HG03432 (cell line): ENCODE results near the gene ANKRD13B.
"Not testable (repeated sequence)": the region's sequence is repeated elsewhere in the genome, so short reads cannot be mapped to it uniquely, and the experiment has no call there.

Experiments used
- ATAC-seq: cut with Tn5 transposase; IDR thresholded peaks from one replicate; pipeline ENCODE4 v1.9.1; 2021; ENCODE audit warnings: mild to moderate bottlenecking, moderate library complexity; ENCODE audit not compliant: unreplicated experiment

Gene ANKRD13B

GRCh38 chr17:29592850-29593551 lies at the start of gene ANKRD13B:
ANKRD13B (plus strand) TSS chr17:29593132; CDS start chr17:29593622, 490 bp downstream.
- no peak for ATAC-seq

GRCh38 chr17:29544066-29544465 lies 48.9 kb upstream of the ANKRD13B start:
- no peak for ATAC-seq

- ATAC-seq = no peak
Measured at GRCh38 chr17:29546085-29546484, 46.8 kb upstream of the ANKRD13B start.

DNA sequence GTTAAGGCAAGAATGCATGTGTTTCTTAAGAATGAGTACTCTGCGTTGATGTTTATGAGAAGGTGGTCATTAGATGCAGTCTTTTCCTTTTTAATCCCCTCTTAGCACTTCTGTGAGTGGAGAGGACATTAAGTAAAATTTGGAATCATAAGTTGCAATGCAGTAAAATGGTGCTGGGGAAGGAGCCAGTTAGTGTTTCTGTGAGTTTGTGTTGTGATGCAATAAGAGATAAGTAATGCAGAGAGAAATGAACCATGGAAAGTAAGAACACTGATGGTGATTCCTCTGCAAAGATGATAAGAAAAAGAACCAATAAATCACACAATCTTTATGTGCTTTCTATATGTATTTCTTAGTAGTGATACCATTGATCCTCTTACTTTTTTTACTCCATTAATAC lies 46.1 kb upstream of the ANKRD13B start:
- ATAC-seq = no peak

DNA sequence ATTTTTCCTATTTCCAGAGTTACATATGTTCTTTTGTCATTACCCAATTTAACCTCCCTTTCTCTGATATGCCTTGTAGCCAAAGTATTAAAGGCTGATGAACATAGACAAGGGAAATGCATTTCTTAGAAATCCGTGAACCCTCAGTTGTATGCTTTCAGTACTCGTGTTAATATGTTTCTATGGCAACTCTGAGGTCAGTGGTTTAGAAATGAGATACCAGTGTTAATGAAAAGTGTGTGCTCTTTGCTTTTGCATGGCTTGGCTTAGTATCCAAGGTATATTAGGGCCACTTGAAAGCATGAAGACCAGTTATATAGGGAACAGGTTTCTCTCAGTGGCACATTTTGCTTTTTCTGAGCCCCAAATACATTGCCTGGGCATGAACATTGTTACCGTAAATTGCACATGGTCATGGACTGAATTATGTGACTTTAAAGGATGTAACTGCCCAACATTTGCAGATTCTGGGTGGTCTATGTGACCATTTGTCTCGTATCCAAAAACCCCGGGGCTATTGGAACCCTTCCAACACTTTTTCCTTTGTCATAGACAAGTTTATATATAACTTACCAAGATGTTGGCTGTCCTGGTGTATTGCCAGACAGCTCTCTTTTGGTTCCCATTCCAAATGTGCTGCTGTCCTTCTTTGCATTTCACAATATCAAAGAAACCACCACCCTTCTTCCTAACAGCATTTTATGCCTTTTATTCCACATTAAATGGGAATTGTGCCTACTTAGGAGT lies 43.6 kb upstream of the ANKRD13B start:
- no peak for ATAC-seq

GRCh38 chr17:29555840-29556239 lies 37.1 kb upstream of the ANKRD13B start:
- no peak for ATAC-seq

- ATAC-seq = no peak
Measured at GRCh38 chr17:29557085-29557738, 35.7 kb upstream of the ANKRD13B start.

DNA sequence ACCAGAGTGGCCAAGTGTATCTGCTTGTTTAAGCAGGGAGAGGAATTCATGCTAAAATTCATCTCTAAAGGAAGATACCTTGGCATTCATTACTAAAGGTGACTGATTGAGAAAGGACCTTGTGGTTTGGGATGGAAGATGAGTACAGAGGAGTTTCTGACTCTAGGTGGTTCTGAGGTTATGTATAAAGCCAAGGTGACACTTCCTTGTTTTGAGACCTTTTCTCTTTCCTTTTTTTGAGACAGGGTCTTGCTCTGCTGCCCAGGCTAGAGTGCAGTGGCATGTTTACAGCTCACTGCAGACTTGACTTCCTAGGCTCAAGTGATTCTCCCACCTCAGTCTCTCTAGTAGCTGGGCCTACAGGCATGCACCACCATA lies 35.2 kb upstream of the ANKRD13B start:
- ATAC-seq = no peak

DNA sequence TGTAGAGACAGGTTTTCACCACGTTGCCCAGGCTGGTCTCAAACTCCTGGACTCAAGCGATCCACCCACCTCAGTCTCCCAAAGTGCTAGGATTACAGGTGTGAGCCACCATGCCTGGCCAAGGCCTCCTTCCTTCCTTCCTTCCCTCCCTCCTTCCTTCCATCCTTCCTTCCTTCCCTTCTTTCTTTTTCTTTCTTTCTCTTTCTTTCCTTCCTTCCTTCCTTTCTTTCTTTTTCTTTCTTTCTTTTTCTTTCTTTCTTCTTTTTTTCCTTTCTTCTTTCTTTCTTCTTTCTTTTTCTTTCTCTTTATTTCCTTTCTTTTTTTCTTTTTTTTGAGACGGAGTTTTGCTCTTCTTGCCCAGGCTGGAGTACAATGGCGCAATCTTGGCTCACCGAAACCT lies 34.8 kb upstream of the ANKRD13B start:
- not testable (repeated sequence) for ATAC-seq

- no peak for ATAC-seq
Measured at GRCh38 chr17:29559640-29560039, 33.3 kb upstream of the ANKRD13B start.

GRCh38 chr17:29560316-29560715 lies 32.6 kb upstream of the ANKRD13B start:
- no peak for ATAC-seq

DNA sequence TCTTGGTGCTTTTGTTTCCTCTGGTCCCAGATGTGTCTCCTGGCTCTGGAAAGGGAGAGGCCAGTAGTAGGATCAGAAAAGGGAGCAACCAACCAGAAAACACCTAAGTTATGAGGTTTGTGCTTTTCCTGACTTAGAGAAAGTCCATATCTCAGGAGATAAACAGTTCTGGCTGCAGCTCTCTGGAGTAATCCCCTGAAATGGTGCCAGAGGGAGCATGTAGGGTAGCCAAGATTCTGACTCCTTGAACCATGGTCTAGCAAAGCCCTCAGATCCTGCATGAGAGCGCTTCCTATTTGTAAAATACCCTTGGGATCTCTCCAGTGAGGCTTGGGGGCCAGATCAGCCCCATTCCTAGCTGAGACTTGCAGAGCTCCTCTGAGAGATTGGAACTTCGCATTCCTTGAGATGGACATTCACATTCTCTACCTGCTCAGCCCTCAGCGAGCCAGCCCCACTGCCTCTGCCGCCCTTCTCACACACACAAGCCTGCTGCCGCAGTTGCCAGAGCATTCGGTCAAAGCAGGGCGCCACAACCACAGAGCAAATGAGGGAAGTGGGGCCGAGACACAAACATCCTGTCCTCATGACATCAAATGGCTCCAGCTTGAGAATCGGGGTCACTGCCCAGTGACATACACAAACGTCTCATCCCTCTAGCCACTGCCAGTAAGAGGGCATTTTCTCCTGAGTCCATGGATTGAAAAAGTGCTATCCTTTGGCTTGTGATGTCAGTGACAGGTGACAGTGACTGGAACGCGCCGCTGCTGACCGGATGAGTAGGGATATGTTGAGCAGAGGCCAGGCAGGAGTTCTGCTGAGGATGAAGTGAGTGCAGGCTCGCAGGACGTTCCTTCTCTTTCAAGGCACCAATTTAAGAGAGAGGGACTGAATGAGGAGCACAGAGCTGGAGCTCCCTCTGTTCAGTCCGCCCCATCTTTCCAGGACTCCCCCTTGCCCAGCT lies 31.1 kb upstream of the ANKRD13B start:
- no peak for ATAC-seq

GRCh38 chr17:29562615-29563014 lies 30.3 kb upstream of the ANKRD13B start:
- no peak for ATAC-seq

- ATAC-seq = no peak
Measured at GRCh38 chr17:29563816-29564215, 29.1 kb upstream of the ANKRD13B start.

DNA sequence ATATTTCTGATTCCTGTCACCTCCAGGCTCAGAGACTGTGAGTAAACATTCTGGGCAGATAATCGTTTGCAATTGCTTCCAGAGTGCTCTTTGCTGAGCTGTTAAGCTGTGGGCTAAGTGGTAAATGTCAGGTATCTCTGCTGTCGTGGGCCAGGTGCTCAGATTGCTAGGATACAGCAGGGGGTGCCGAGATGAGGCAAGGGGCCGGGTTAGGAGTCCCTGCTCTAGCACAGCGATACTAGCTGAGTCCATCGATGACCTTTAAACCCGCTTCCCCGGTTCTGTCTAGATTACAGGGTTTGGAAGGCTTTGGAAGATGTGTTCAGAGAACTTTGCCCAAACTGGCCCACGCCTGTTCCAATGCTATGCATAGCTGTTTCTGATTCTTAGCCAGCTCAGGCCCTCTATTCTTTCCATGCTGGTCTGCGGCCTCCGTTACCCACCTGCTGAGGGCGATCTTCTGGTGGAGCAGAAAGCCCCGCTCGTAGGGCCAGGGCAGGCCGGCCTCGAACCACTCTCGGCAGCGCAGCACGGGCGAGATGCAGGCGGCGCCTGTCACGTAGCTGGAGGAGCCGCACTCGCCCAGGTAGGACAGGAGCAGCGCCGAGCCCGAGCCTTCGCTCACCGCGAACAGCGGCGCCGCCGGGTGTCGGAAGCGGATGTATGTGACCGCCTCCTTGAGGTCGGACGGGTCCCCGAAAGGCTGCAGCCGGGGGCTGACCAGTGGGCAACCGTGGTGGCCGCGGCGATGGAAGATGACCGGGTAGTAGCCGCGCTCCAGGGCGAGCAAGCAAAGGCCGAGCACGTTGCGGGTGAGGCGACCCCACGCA lies 27.1 kb upstream of the ANKRD13B start:
- peak; percentile 26 for ATAC-seq

DNA sequence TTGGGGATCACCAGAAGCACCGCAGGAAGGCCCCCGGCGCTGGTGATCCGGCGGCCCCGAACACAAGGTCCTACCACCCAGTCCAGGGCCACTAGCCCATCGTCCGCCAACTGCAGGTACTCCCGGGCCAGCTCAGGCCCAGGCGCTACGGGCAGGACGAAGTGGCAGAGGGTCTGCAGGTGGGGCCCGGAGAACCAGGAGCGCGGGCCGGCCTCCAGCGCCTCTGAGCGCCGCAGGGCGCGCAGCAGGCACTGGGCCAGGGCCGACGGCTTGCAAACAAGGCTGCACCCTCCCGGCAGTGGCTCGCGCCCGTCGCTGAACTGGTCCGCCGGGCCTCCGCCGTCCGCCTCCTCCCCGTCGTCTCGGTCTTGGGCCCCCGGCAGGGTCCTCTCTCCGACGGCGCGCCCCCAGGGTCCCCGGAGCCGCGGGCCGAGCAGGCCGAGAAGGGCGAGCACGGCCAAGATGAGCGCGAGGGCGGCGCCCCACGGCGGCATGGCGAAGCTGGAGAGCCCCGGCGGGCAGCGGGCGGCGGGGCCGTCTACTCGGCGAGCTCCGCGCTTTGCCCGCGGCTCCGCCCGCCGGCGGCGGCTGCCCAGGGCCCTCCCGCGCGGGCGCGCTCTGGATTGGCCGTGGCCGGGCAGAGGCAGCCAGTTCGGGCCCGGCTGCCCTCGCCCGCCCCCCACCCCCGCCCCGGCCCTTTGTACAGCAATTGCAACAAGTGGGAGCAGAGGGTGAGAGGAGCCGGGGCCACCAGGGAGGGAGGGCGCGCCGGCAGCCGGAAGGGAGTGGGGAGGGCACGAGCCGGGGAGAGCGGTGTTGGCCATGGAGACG lies 26.2 kb upstream of the ANKRD13B start, which contains the start of gene ABHD15:
Gene ABHD15, minus strand, starts transcription at position 565 of the 831 bp plus-strand sequence. Its CDS starts 71 bp downstream, at position 494.
- peak; percentile 25 for ATAC-seq

DNA sequence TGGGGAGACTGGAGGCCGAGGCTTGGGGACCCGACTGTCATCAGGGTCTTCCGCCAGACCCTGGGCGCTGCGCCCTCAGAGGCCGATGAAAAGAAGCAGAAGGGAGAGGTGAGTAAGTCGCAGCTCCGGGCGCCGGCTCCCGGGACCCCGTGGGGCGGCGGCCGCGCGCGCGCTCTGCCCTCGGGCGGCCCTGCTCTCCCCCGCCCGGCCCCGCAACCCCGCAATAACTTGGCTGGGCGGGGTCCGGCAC lies 25.7 kb upstream of the ANKRD13B start:
- ATAC-seq = no peak

- peak; percentile 39 for ATAC-seq
Measured at GRCh38 chr17:29567554-29568330, 25.2 kb upstream of the ANKRD13B start.
